AG09319 (cell line): Measurements from ENCODE around the gene OLFML2A.
"Not testable (repeated sequence)": the region's sequence is repeated elsewhere in the genome, so short reads cannot be mapped to it uniquely, and the experiment has no call there.

Source experiments
- DNase-seq: peaks from one replicate; pipeline ENCODE4 v3.0.0-alpha.2; 2010; ENCODE audit warnings: low read depth; ENCODE audit errors: extremely low read depth
- TF ChIP-seq, protein P1 (sequence below): IDR thresholded peaks from 2 replicates; pipeline ENCODE4 v1.5.1; 2011; ENCODE audit warnings: low read depth, mild to moderate bottlenecking, inconsistent platforms, low read length, moderate library complexity

Gene OLFML2A

DNA sequence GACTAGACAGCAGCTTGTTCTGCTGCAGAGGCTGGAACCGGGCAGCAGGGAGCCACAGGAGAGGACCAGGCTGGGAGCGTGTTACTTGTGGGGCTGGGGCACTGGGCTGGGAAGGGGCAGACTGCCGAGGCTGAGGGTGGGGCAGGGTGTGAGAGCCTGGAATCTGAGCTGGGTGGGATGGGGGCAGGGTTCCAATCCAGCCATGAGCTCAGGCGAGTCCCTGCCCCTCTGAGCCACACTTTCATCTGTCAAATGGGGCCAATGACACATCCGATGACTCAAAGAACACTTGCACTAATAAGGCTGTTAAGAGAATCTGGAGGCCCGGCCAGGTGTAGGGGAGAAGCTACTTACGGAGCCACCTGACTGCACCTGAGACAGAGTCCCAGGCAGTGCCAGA is 57.7 kb downstream of the OLFML2A start:
- DNase-seq, result no peak
- TF ChIP-seq, protein P1, sequence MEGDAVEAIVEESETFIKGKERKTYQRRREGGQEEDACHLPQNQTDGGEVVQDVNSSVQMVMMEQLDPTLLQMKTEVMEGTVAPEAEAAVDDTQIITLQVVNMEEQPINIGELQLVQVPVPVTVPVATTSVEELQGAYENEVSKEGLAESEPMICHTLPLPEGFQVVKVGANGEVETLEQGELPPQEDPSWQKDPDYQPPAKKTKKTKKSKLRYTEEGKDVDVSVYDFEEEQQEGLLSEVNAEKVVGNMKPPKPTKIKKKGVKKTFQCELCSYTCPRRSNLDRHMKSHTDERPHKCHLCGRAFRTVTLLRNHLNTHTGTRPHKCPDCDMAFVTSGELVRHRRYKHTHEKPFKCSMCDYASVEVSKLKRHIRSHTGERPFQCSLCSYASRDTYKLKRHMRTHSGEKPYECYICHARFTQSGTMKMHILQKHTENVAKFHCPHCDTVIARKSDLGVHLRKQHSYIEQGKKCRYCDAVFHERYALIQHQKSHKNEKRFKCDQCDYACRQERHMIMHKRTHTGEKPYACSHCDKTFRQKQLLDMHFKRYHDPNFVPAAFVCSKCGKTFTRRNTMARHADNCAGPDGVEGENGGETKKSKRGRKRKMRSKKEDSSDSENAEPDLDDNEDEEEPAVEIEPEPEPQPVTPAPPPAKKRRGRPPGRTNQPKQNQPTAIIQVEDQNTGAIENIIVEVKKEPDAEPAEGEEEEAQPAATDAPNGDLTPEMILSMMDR, result no peak

DNA sequence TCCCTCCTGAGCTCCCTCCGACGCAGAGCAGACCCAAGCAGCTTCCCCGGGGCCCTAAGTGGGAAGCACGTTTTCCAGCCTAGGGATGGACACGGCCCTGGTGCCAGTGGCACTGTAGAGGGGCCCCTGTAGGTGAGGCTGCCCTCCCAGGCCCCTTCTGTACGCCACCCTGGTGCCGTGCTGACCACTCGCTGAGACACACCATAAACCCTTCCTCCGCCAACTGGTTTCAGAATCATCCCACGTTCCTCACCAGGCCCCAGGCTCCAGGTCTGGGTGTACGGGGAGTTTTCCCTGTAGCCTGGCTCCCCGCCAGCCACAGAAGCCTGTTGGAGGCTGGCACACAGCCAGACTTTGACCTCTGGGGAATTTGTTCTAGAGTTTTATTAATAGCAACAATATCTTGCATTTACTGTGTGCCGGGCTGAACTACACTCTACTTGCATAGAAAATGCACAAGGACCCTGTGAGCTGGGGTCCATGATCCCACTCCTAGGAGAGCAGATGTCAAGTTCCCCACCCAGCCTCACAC is 58.2 kb downstream of the OLFML2A start:
- DNase-seq, result no peak
- TF ChIP-seq, protein P1, result no peak

DNA sequence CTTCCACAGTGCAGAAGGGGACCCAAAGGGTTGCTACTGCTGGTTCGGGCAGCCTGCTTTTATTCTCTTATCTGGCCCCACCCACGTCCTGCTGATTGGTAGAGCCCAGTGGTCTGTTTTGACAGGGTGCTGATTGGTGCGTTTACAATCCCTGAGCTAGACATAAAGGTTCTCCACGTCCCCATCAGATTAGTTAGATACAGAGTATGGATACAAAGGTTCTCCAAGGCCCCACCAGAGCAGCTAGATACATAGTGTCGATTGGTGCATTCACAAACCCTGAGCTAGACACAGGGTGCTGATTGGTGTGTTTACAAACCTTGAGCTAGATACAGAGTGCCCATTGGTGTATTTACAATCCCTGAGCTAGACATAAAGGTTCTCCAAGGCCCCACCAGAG is 61.2 kb downstream of the OLFML2A start:
- not testable (repeated sequence) for DNase-seq

DNA sequence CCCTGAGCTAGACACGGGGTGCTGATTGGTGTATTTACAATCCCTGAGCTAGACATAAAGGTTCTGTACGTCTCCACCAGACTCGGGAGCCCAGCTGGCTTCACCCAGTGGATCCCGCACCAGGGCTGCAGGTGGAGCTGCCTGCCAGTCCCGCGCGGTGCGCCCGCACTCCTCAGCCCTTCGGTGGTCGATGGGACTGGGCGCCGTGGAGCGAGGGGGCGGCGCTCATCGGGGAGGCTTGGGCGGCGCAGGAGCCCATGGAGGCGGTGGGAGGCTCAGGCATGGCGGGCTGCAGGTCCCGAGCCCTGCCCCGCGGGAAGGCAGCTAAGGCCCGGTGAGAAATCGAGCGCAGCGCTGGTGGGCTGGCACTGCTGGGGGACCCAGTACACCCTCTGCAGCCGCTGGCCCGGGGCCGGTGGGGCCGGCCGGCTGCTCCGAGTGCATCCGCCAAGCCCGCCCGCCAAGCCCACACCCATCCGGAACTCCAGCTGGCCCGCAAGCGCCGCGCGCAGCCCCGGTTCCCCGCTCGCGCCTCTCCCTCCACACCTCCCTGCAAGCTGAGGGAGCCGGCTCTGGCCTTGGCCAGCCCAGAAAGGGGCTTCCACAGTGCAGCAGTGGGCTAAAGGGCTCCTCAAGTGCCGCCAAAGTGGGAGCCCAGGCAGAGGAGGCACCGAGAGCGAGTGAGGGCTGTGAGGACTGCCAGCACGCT is 61.8 kb downstream of the OLFML2A start:
- not testable (repeated sequence) for DNase-seq

DNA sequence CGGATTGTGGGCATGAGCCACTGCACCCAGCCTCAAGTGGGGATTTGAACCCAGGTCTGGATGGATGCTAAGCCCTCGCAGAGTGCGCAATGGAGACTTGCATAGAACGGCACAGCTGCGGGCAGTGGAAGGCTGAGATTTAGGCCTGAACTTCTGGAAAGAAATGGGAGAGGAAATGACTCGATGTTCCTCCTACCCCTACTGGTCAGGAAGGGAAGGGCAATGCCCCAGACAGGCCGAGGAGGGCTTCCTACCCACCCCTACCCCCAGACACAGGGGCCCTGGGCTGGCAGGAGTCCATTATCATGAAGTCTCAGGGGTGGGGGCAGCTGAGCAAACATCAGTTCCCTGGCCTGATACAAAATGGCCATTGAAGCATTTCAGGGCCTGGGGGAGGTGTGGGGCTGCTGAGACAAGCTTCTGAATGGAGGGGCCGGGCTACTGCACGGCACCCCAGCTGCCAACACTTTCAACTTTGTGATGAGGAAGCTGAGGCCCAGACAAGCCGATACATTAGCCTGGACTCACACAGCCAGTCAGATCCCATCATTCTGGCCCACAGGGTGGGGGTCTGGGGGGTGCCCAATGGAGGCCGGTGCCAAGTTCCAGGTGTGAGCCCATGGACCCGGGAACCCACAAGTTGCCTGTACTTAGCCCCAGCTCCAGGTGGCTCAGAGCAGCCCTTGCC is 62.8 kb downstream of the OLFML2A start:
- TF ChIP-seq, protein P1, result peak; percentile 45
- DNase-seq, result no peak

DNA sequence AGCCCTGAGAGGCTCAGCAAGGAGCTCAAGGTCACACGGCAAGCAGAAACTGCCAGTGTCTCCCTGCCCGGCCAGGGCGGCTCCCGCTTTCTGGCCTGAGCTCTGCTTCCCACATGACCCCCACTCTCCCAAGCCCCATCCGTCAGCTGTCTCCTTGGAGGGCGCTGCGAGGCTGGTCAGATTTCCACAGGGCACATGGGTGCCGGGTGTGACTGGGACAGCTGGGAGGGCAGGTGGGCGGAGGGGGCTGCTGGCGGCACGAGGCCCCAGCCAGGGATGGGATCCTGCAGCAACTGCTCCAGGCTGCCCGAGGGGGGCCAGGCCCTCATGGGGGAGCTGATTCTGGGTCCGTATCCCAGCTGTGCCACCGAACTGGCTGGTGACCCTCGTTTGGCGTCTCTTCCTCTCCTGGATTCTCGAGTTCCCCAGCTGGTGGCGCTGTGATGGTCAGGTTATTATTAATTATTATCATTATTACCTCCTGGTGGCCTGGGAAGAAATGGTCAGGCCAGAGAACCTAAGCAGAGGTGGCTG is 63.4 kb downstream of the OLFML2A start:
- TF ChIP-seq, protein P1, result peak; percentile 17
- DNase-seq, result no peak

DNA sequence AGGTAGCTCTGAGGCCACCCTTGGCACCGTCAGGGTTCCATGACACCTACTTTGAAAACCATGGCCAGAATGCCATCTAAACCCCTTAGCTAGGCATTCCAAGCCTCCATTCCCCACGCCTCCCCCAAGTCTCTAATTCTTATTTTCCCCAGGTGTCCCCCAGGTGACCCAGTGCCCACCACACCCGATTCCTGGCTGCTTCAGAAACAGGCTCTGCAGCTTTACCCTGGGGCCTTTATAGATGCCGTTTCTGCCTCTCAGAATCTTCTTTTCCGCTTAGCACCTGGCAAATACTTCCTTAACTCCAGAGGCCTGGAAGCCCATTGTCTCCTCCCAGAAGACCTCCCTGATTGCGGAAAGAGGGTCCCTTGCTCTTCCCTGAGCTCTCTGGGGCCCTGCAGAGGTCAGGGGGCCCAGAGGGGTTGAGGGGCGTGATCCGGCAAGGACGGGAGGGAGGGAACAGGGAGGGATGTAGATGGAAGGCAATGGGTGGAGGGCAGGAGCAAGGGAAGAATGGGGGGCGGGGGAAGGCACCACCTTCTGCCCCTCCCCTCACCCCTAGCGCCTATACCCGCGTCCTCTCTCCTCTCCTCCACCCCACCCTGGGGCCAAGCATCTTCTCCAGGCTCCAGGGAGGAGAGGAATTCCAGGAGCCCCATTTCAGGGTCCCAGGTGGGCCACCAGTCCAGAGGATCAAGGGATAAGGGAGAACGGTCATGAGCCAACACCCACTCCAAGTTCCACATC is 64.3 kb downstream of the OLFML2A start:
- TF ChIP-seq, protein P1, result no peak
- no peak for DNase-seq
